HT-29 (cell line): Measurements from ENCODE around the gene AGBL4. TPM values are rescaled to one million over a fixed set of nuclear protein-coding genes. Genes with fewer than 3 reads are reported as not detected.

Experiments
- DNase-seq: peaks from one replicate; pipeline ENCODE4 v3.0.0-alpha.2; 2015; ENCODE audit warnings: low spot score
- total RNA-seq: library from RNA; depleted of rRNA; stranded (reverse); fragments of >200 nt; shearing (Covaris generic); gene quantifications from 2 replicates; pipeline ENCODE4 v1.2.3, GENCODE V29; 2014

Gene AGBL4
- total RNA-seq, 1 experiment from 2014 or later = not detected

- no peak for DNase-seq
These were observed 1421.4 kb downstream of the AGBL4 start for GRCh38 chr1:48602349-48602748.

DNA sequence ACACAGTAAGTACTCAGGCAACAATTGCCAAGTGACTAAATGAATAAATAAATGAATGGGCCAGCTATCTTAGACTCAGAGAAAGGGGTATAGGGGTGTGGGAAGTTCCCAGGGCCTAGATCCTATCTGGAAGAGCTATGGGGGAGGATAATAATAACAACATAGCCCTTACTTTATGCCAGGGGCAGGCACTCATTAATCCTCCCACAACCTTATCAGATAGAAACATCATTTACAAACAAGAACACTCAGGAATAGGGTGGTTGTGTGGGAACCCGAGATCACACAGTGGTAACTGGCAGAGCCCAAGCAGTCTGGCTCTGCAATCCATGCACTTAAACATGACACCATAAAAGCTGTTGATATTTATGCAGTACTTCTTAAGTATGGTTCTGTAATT, 1423.6 kb downstream of the AGBL4 start:
- no peak for DNase-seq

GRCh38 chr1:48597663-48598062, 1426.1 kb downstream of the AGBL4 start:
- no peak for DNase-seq

DNA sequence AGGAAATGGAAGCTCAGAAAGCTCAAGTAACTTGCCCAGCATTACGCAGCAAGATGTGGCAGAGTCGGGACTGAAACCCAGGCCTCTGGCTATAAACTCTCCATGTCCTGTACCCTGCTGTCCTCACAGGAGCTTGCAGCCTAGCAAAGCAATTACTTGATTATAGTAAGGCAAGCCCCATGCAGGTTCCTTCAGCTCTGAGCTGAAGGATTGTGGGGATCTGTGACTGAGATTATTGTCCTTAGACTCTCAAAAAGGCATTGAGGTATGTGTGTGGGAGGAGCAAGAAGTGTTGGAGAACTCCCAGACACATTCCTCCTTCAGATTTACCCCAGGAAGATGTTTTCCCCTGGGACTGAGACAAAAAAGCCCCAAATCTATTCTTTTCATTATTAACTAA, 1427.7 kb downstream of the AGBL4 start:
- no peak for DNase-seq

- DNase-seq = no peak
These were observed 1428.1 kb downstream of the AGBL4 start for GRCh38 chr1:48595613-48596012.

- DNase-seq = no peak
These were observed 1431.4 kb downstream of the AGBL4 start for GRCh38 chr1:48592330-48592729.

DNA sequence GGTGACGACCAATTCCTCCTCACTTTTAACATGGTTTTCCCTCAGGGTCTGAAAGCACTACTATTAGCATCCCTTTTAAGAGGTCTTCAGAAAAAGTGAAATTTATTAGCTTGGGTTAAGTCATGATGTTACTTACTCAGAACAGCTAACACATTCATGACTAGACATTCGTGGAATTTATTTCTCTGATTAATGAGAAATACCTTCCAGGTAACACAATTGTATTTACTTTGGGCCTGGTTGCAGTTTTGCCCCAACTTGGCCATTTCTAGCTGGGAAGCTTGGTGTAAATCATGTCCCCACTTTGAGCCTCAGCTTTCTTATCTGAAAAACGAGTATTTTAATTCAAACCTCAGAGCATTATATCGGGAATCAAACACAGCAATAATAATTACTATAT, 1432.6 kb downstream of the AGBL4 start:
- no peak for DNase-seq

DNA sequence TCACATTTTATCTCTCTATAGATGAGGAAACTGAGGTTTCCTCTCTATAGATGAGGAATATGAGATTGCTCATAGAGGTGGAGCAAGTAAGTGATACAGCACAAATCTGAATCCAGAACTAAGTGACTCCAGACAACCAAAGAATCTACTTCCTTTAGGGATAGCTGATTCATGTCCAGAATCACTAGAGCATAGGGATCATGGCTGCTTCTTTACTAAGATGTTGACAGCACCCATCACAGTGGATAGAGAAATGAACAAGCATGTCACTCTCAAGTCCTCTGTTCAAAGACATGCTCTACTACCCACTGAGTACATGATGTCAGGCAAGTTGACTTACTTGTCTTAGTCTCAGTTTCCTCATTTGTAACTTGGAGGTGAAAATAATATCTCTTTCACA, 1435.7 kb downstream of the AGBL4 start:
- no peak for DNase-seq

- no peak for DNase-seq
These were observed 1441.3 kb downstream of the AGBL4 start for GRCh38 chr1:48582408-48582807.

DNA sequence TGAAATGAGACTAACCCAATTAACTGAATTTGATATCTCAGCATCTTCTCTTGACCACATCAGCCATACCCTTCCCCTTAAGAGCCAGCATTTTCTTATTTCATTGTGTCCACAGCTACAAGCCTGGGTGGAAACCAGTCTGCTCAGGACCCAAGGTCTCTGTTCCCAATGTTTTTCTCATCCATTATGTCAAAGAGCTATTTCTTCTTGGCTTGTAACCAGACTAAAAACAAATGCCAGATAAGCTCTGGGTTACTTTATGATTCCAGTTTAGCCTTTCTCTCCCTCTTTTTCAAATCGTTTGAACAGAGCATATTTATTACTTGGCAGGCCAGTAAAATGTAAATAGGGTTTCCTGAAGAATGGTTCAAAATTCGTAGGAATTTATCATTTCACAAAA, 1442.5 kb downstream of the AGBL4 start:
- DNase-seq = no peak

- no peak for DNase-seq
These were observed 1447.2 kb downstream of the AGBL4 start for GRCh38 chr1:48576565-48576964.

DNA sequence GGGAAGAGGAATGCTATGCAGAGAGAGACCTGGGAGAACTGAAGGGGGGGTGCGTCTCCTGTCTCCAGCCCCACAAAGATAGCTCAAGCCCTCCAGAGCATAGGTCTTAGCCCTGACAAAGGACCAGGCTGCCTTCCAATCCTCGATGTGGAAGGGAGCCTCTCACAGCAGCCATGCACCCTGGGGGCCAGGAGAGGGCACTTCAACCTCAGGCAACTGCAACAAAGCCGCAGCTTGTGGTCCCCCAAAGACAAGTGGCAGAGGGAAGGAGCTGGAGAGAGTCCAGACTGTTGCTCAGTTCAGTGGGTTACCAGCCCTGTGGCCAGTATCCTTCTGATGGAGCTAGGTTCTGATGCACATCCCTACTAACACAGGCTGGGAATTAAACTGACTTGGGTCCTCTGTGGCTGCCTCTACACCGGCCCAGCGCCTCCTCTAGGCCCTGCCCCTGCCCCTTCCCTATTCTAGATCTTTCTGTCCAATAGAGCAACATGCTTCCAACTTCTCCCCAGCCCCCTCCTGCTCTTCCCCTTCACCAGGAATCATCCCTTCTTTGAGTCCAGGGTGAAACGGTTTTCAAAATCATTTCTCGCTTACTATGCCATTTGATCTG, 1451.0 kb downstream of the AGBL4 start:
- DNase-seq = peak; percentile 50

DNA sequence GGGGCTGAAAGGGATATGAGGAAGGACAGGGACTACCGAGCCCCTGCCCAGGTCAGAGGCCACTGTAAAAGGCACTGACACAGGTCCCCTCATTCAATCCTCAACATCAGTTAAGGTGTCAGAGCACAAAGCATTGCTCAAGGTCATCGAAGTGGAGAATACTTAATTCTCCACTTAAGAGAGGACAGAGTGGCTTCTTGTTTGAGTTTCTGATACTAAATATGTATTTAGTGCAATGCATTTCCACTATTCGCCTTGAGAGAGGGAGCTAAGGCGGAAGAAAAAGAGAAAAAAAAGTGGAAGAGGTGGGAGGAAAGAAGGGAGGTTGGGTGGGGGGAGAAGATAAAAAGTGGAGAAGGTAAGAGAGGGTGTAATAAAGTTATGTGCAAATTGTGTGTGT, 1451.6 kb downstream of the AGBL4 start:
- no peak for DNase-seq

DNA sequence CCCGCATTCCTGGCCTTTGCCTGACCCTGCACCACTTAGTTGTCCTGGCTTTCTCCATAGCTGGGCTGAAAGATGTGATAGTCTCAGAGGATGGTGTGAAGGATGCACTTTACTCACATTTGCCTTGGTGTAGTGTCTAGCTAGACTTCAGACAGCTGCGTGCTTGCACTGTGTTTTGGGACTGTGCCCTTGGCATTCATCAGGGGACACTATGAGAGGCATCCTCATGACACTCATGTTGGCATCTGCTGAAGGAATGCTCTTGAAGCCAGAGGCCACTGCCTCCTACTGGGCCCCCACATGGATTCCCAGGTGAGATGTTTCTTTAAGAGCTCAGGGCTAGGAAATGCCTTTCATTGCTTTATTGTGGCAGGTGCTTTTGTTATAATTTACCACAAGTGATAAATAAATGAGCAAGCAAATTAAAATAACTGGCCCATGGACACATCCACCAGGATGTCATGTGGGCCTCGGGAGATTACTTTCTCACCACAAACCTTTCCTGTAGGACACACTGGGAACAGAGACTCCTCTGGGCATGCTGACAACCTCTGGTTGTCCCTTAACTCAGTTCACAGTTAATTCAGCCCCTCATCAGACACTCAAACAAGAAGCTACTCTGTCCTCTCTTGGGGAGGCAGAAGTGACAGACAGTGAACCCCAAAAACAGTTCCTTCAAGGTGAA, 1452.3 kb downstream of the AGBL4 start:
- DNase-seq = no peak

GRCh38 chr1:48570568-48570967, 1453.2 kb downstream of the AGBL4 start:
- DNase-seq = no peak

GRCh38 chr1:48568501-48568900, 1455.3 kb downstream of the AGBL4 start:
- DNase-seq = no peak

DNA sequence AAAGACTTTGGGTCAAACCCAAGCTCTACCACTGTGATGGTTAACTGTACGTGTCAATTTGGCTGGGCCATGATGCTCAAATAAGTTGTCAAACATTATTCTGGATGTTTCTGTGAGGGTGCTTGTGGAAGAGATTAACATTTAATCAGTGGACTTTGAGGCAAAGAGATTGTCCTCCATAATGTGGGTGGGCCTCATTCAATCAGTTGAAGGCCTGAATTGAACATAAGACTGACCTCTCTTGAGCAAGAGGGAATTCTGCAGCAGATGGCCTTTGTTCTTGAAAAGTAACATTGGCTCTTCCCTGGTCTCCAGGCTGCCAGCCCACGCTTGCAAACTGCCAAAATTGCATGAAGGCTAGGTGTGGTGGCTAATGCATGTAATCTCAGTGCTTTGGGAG, 1457.3 kb downstream of the AGBL4 start:
- DNase-seq = no peak

- DNase-seq = no peak
These were observed 1460.7 kb downstream of the AGBL4 start for GRCh38 chr1:48563021-48563420.

DNA sequence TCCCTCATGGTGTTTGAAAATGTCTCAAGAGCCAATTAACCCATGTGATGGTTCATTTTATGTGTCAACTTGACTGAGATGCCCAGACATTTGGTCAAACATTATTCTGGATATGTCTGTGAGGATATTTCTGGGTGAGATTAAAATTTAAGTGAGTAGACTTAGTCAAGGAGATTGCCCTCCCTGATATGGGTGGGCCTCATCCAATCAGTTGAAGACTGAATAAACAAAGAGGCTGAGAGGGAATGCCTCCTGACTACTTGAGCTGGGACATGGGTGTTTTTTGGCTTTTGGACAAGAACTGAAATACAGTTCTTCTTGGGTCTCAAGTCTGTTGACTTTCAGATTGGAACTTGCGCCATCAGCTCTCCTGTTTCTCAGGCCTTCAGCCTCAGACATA, 1462.3 kb downstream of the AGBL4 start:
- DNase-seq = no peak

DNA sequence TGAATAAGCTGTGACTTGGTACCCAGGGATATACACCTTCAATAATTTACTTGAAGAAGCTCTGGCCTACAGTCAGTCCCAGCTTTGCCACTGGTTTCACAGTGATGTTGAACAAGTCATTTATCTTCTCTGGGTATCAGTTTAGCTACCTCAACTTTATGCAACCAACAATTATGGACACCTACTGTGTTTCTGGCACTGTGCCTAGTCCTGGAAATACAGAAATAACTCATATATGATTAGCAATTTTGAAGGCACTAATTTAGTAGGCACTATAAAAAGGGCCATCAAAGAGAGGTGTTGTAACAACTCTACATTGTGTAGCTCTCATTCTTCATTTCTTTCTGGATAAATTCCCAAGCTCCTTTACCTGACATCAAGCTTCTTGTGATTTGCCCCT, 1463.2 kb downstream of the AGBL4 start:
- DNase-seq = no peak

- DNase-seq = no peak
These were observed 1463.6 kb downstream of the AGBL4 start for GRCh38 chr1:48560116-48560515.

DNA sequence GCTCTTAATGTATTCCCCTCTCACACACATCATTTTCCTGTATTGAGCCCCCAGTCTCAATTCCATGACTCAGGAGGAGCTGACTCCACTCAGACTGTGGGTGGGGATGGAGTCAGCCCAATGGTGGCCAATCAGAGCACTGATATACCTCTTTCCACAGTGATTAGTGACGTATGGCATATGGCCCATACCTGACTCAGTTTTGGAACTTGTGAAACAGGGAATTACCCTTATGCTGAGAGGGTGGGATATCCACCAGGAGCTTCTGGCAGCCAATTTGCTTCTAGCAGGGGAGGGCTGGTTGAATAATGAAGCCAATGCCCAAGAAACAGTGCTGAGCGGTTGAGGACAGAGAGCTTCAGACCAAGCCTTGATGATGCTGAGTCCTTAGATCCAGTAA, 1465.4 kb downstream of the AGBL4 start:
- no peak for DNase-seq

GRCh38 chr1:48556186-48556850, 1467.4 kb downstream of the AGBL4 start:
- no peak for DNase-seq
